ENCODE results near the gene PTGER3.

The PTGER3 gene

DNA sequence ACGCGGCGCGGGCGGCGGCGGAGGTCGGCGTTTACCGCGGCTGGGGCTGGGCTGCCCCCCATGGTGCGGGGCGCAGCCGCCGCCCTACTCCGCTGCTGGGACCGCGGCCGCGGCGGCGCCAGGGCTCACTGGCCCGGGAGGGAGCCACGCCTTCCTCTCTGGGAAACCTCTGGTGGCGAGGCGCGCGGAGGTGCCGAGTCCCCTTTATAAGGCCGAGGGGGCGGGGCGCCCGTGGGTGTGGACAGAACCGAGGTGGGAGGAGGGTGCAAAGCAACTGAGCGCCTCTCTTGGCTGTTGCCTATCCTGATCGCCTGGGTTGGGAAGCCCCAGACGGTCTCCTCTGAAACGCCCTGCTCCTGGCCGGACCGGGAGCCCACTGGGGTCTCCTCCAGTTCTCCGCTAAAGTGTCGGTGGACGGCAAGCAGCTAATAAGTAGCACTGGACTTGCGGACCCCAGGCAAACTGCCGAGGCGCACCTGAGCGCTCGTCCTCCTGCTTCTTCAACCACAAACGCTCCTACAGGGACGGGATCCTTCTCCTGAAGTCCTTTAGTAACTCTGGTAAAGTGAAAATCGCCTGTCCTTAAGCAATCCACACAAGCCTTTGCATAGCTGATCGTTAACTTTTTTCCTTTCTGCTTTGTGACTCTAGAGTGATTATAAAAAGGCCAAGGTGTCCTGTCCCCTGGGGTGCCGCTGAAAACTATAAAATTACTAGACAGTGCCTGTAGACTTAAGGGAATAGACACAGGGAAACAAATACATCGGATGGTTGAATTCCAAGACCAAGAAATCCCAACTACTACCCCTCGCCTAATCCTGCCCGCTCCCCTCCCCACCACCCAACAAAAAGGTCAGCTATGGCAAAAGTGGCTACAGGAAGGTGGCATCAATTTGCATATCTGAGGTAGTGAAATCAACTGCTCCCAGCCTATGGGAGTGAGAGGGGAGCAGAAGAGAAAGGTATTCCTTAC is at the start of gene PTGER3:
Gene PTGER3 (minus strand): TSS at position 182 of the 973 bp plus-strand sequence. CDS start 239 bp downstream, outside the sequence.
- Mint-ChIP-seq H3K27ac (no peak within 1 kb of the TSS), H3K9me3 (no peaks in the 10 kb centered on the region), H3K36me3 (no peaks in the 10 kb centered on the region), H3K27me3 (peaks cover 52% of the 10 kb centered on the region), H3K4me3 (peak within 1 kb of the TSS; percentile 68), H3K4me1 (peaks cover 18% of the 10 kb centered on the region)
- peak; percentile 71 for DNase-seq
- CTCF ChIA-PET = interaction anchor here (1.0 kb wide), 1 partner anchor 519 kb away, joined by 5 read pairs; no protein-coding TSS in a partner anchor

DNA sequence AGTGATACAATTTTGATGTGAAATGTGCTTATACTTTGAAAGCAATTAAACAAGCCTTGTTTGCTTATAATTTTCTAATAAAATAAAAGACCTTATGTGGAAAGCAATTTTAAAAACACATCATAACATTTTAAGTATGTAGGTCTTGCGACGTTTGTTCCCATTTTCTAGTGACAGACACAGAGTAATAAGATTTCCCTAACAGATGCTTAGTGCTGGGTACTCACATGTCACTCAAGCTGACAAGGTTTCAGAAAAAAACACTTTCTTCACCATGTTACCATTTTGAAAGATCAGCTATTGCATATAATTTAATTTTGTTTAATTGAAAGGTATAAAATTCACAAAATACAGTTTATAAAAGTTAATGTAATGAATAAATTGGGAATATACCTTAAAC is 47.3 kb upstream of the PTGER3 start:
- H3K4me3 Mint-ChIP-seq = no peak overlapping the region
- H3K27ac Mint-ChIP-seq = no peak overlapping the region
- H3K9me3 Mint-ChIP-seq = no peaks in the 10 kb centered on the region
- DNase-seq = no peak
- no peaks in the 10 kb centered on the region for H3K27me3 Mint-ChIP-seq
- no peaks in the 10 kb centered on the region for H3K4me1 Mint-ChIP-seq
- CTCF ChIA-PET = no interaction called here
- no peaks in the 10 kb centered on the region for H3K36me3 Mint-ChIP-seq

DNA sequence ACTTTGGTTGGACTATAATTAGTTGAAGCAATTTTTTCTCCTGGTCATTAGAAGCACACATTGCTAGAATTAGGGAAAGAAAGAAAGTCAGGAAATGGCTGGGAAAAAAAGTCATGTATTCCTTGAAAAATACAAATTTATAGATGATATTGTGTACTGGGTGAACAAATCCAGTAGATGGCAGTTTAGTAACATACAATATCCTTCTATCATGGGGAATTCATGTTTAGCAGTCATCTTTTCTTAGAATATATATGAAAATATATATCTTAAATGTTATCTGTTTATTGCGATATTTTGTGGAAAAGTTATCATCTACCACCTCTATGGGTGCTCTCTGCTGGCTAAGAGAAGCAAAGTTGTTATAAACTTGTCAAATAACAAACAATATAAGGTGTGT is 46.3 kb upstream of the PTGER3 start:
- CTCF ChIA-PET = no interaction called here
- no peak for DNase-seq
- H3K4me1 Mint-ChIP-seq = no peaks in the 10 kb centered on the region
- H3K27me3 Mint-ChIP-seq = no peaks in the 10 kb centered on the region
- H3K27ac Mint-ChIP-seq = no peak overlapping the region
- no peaks in the 10 kb centered on the region for H3K36me3 Mint-ChIP-seq
- no peak overlapping the region for H3K4me3 Mint-ChIP-seq
- H3K9me3 Mint-ChIP-seq = no peaks in the 10 kb centered on the region

DNA sequence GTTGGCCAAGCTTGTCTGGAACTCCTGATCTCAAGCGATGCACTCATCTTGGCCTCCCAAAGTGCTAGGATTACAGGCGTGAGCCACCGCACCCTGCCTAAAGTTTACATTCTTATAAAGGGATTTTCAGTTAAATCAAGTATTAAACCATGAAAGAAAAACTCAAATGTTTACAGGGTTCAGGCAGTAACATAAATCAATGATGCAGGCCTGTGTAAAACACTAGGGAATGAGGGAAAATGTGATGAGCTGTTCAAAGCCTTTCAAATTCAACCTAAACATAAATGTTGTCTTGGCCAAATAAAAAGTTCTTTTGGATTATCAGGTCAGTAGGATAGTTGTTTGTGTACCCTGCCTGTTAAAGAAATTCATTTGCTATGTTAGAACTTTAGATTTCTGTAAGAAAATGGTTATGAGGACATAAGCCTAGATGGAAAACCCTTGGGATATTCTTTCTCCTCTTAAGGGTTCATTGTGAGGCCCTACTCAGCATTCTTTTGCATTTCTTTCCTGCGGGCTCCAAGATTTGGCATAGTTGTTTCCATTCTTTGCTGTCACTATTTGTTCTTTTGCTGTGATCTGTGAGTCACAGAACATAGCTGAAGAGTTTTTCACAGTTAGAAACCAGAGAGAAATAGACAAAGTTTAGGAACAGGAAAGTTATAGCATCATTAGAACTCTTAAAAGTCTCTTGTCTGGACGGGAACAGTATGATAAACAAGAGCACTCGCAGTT is 42.1 kb upstream of the PTGER3 start:
- CTCF ChIA-PET = no interaction called here
- Mint-ChIP-seq H3K4me3 (no peak overlapping the region), H3K27me3 (peaks cover 8% of the 10 kb centered on the region), H3K9me3 (no peaks in the 10 kb centered on the region), H3K27ac (no peak overlapping the region), H3K4me1 (no peaks in the 10 kb centered on the region), H3K36me3 (no peaks in the 10 kb centered on the region)
- DNase-seq = no peak

DNA sequence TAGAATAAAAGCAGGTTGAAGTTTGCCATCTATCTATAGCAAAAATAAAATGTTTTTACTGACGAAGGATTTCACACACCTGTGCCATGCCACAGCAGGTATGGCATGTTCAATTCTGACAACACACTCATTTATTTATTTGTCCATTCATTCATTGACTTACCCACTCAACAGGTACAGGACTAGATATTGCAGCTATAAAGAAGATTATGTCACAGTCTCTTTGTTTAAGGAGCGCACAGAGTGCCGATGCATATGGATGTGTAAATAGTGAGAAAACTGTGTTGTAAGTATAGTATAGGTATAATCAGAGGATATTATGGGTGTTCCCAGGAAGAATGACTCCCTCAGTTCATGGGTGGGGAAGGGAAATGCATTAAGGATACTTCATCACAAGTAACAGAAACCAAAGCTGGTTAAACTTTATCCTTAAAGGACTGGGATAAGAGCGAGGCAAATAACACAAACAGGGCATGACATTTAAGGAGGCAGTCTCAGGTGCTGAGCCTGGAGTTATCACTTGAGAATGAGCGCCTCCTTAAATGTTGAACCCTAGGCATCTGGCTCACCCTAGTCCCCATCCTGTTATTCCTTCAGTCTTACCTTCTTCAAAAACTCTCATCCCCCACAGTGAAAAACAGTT is 41.1 kb upstream of the PTGER3 start:
- H3K27ac Mint-ChIP-seq = no peak overlapping the region
- DNase-seq = no peak
- H3K9me3 Mint-ChIP-seq = no peaks in the 10 kb centered on the region
- CTCF ChIA-PET = no interaction called here
- H3K27me3 Mint-ChIP-seq = peaks cover 8% of the 10 kb centered on the region
- no peaks in the 10 kb centered on the region for H3K4me1 Mint-ChIP-seq
- H3K4me3 Mint-ChIP-seq = no peak overlapping the region
- no peaks in the 10 kb centered on the region for H3K36me3 Mint-ChIP-seq

DNA sequence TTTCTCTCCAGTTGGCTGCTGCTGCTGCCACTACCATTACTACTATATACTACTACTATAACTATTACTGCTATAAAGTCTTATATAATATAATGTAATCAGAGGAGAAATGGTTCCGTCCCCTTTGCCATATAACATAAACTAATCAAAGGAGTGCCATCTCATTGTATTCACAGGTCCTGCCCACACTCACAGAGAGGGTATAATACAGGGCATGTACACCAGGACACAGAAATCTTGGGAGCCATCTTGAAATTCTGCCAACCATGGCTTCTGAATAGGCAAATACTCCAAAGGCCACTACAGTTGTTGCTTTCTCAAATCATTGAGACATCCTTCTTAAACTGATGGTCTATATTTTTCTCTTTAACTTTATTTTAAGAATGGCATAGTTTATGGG is 40.1 kb upstream of the PTGER3 start:
- peaks cover 13% of the 10 kb centered on the region for H3K27me3 Mint-ChIP-seq
- no peak for DNase-seq
- no peaks in the 10 kb centered on the region for H3K36me3 Mint-ChIP-seq
- H3K4me1 Mint-ChIP-seq = no peaks in the 10 kb centered on the region
- no peaks in the 10 kb centered on the region for H3K9me3 Mint-ChIP-seq
- H3K27ac Mint-ChIP-seq = no peak overlapping the region
- CTCF ChIA-PET = no interaction called here
- no peak overlapping the region for H3K4me3 Mint-ChIP-seq

DNA sequence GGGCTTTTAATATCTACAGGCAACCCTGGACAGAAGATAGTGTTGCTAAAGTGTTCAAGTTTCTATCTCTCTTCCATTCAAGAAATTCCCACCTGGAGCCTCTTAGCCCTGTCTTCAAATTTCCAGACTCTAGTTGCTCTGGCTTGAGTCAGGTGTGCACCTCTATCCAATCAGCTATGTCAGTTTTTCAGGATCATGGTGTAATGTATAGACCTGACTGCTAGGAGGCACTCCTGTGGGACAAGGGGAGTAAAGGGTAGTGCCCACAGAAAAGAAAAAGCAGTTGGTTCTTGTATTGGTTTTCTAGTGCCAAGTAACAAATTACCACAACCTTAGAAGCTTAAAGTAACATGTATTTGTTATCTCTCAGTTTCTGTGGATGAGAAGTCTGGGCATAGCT is 39.4 kb upstream of the PTGER3 start:
- H3K27ac Mint-ChIP-seq = no peak overlapping the region
- CTCF ChIA-PET = no interaction called here
- H3K27me3 Mint-ChIP-seq = peaks cover 13% of the 10 kb centered on the region
- DNase-seq = no peak
- no peaks in the 10 kb centered on the region for H3K36me3 Mint-ChIP-seq
- no peak overlapping the region for H3K4me3 Mint-ChIP-seq
- peaks cover under 1% of the 10 kb centered on the region for H3K4me1 Mint-ChIP-seq
- no peaks in the 10 kb centered on the region for H3K9me3 Mint-ChIP-seq

DNA sequence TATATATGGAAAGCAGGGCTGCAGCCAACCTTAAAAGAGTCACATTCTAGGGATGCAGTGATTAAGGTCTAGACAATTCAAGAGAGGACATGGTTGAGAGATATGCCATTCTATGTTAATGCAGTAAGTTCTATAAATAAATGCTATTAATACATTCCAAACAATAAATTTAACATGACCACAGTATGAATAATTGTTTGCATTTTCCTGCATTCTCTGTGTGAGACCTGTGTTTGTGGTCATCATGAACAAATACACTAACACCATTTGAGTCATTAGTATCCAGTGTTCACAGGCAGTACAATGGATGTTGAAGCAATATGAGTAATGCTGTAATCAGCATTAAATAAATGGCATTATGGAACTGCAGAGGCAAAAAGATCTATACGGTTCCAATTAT is 38.7 kb upstream of the PTGER3 start:
- peaks cover 3% of the 10 kb centered on the region for H3K36me3 Mint-ChIP-seq

DNA sequence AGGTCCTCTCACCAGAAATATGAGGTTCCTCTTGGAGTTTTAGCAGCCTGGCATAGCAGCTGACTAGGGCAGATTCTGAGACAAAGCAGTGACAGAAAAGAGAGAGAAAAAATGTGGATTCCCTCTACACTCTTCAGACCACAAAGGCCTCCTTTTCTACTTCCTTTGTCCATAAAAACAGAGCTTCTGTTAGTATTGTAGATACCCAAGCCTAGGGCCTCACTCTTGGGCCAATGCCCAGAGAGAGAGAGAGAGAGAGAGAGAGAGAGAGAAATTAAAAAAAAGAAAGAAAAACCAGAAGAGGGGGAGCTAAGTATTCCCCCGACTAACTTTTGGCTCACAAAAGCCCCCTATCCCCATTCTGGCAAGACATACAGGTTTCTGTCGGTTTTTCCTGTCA is 35.7 kb upstream of the PTGER3 start:
- no peak for DNase-seq
- no peak overlapping the region for H3K27ac Mint-ChIP-seq
- CTCF ChIA-PET = interaction anchor here (0.9 kb wide), 1 partner anchor 34 kb away, joined by 4 read pairs; no protein-coding TSS in a partner anchor
- H3K4me1 Mint-ChIP-seq = peaks cover 24% of the 10 kb centered on the region
- H3K27me3 Mint-ChIP-seq = peaks cover 16% of the 10 kb centered on the region
- peaks cover 2% of the 10 kb centered on the region for H3K9me3 Mint-ChIP-seq
- H3K4me3 Mint-ChIP-seq = no peak overlapping the region
- H3K36me3 Mint-ChIP-seq = peaks cover 12% of the 10 kb centered on the region

More for the DNA sequence above, 38.7 kb upstream of the PTGER3 start:
- H3K9me3 Mint-ChIP-seq = peaks cover 2% of the 10 kb centered on the region
- H3K27me3 Mint-ChIP-seq = peaks cover 13% of the 10 kb centered on the region
- no peak overlapping the region for H3K4me3 Mint-ChIP-seq
- CTCF ChIA-PET = no interaction called here
- peaks cover 8% of the 10 kb centered on the region for H3K4me1 Mint-ChIP-seq
- H3K27ac Mint-ChIP-seq = no peak overlapping the region
- DNase-seq = no peak

DNA sequence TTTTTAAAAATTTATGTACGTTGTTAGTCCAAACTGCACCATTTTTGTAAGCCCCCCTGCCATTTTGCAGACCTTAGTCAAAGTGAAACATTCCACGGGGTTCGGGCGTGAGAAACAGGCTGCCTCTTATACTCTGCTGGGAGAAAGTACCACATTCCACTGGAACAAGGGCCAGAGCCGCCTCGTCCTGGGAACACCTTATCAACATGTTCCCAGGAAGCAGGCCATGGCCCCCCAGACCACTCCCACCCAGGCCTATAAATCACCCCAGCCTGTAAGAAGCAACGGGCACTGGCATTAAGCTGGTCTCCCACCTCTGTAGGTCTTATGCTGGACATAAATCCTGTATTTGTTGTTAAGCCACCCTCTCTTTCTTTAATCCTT is 34.1 kb upstream of the PTGER3 start:
- H3K27ac Mint-ChIP-seq = peak overlapping the region; percentile 99
- peaks cover 2% of the 10 kb centered on the region for H3K9me3 Mint-ChIP-seq
- peak; percentile 22 for DNase-seq
- peak overlapping the region; percentile 99 for H3K4me3 Mint-ChIP-seq
- peaks cover 17% of the 10 kb centered on the region for H3K36me3 Mint-ChIP-seq
- H3K27me3 Mint-ChIP-seq = peaks cover 16% of the 10 kb centered on the region
- CTCF ChIA-PET = interaction anchor here (1.2 to 1.5 kb wide), 2 partner anchors 9 to 29 kb away, joined by 3 to 7 read pairs; no protein-coding TSS in a partner anchor
- H3K4me1 Mint-ChIP-seq = peaks cover 27% of the 10 kb centered on the region

DNA sequence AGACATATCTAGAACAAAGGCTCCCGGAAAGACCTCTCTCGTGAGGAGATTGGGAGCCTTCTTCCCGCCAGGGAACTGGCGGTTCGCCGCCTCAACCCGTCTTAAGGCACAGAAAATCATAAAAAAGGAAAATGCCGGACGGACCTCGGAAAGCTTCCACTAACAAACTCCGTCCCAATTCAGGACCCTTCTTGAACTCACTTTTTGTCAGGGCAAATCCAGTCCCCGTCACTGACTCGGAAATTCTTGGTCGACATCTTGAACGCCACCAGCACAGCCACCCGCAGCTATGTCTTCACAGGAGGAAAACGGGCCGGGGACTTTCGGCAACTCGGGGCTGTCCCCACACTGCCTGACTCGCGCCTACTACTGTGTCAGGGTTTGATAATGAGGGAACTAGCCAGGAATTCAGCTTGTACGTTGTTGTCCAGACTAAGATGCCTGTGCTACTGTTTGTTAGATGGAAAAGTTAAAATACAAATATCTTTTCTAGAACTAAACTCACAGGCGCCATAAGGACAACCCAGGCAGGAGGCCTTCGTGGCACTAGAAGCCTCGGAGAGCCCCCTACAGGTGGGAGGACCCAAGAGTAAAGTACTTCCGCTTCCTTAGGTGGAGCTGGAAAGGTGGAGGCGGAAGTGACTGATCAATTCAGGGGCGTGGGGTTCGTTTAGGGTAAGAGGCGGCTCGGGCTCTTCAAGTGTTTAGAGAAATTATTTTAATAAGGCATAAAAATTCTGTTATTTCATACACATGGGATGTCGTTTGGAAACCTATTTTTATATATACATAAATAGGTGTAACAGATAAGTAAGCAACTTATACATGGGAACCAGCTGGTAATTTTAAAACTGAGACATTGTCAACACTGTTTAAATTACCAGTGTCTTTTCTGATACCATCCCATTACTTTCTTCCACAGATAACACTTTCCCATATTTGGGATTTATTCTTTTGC is 33.4 kb upstream of the PTGER3 start, which contains the start of gene ZRANB2:
Gene ZRANB2 (minus strand): TSS at position 297 of the 958 bp plus-strand sequence. CDS start 40 bp downstream, at position 257.
- peak; percentile 93 for DNase-seq
- Mint-ChIP-seq H3K36me3 (peaks cover 21% of the 10 kb centered on the region), H3K4me1 (peaks cover 30% of the 10 kb centered on the region), H3K27ac (peak within 1 kb of the TSS; percentile 99), H3K9me3 (peaks cover 2% of the 10 kb centered on the region), H3K27me3 (peaks cover 16% of the 10 kb centered on the region), H3K4me3 (peak within 1 kb of the TSS; percentile 99)
- CTCF ChIA-PET = interaction anchor here (0.9 to 1.5 kb wide), 3 partner anchors 8 to 29 kb away, joined by 3 to 7 read pairs (median 3); no protein-coding TSS in a partner anchor

DNA sequence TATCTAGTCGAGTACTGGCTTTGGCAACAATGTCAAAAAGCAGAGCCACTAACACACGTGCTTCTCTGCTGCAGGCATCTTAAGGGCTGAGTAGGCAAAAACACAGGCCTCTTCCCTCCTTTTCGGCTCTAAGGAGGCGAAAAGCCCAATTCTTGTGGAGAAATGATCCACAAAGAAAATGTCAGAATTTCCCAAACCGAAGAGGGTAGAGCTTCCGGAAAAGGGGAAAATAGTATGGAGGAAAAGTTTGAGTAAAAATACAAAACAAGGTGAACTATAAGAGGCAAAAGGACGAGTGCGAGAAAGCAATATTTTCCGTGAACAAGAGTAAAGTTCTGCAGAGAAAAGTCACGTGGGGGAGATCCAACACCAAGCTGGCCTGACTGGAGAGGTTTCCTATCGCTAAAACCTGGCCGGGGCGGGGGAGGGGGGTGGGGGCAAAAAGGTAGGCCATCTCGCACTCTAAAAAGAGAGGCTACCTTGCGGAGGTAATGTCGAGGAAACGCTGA is 32.7 kb upstream of the PTGER3 start:
- CTCF ChIA-PET = interaction anchor here (0.9 to 1.5 kb wide), 3 partner anchors 8 to 28 kb away, joined by 3 to 7 read pairs (median 3); no protein-coding TSS in a partner anchor
- H3K27ac Mint-ChIP-seq = peak overlapping the region; percentile 99
- peaks cover 34% of the 10 kb centered on the region for H3K4me1 Mint-ChIP-seq
- peak overlapping the region; percentile 99 for H3K4me3 Mint-ChIP-seq
- H3K27me3 Mint-ChIP-seq = peaks cover 10% of the 10 kb centered on the region
- H3K36me3 Mint-ChIP-seq = peaks cover 29% of the 10 kb centered on the region
- H3K9me3 Mint-ChIP-seq = peaks cover 2% of the 10 kb centered on the region
- DNase-seq = peak; percentile 30

DNA sequence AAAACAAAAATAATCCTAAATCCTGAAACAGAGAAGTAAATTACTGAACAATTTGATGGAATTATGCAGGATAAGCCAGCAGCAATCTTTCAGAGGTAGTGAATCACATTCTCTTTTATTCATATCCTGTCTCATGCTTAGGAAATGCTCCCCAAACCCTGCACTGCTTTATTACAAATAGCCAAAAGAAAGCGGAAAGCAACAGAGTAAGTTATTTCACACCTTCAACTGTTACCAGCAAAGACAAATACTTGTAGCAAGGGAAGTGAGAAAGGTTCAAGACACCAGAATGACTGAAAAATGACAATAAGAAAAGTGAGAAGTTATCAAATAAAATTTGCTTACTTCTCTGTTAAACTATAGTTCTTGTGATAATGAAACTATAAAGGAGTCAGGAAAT is 27.1 kb upstream of the PTGER3 start:
- no peak for DNase-seq
- Mint-ChIP-seq H3K27me3 (no peaks in the 10 kb centered on the region), H3K4me3 (no peak overlapping the region), H3K36me3 (peaks cover 58% of the 10 kb centered on the region), H3K27ac (peak overlapping the region; percentile 72), H3K9me3 (no peaks in the 10 kb centered on the region), H3K4me1 (peaks cover 37% of the 10 kb centered on the region)
- CTCF ChIA-PET = no interaction called here
